HAP-1 (cell line): ENCODE data around the gene SMTNL1.
A peak's percentile ranks its signal among the peaks of the same experiment; 100 is the strongest.
"Not testable (repeated sequence)": the region's sequence is repeated elsewhere in the genome, so short reads cannot be mapped to it uniquely, and the experiment has no call there.

Experiments
- DNase-seq, 2 experiments: peaks; one replicate each; pipeline ENCODE4 v3.0.0-alpha.2; 2016 to 2020; ENCODE audit warnings: low spot score in 2 of 2
- H3K27me3 ChIP-seq: fragments of 250-450 bp; sonication (Bioruptor Pico); 2 replicates; pipeline ENCODE4 v1.5.1; 2020; ENCODE audit warnings: low read depth, mild to moderate bottlenecking, moderate library complexity
- H3K36me3 ChIP-seq: fragments of 250-450 bp; sonication (Bioruptor Pico); replicated peaks from 2 replicates; pipeline ENCODE4 v1.5.1; 2020; ENCODE audit warnings: mild to moderate bottlenecking
- H3K4me1 ChIP-seq: fragments of 250-450 bp; sonication (Bioruptor Pico); 2 replicates; pipeline ENCODE4 v1.5.1; 2020; ENCODE audit warnings: mild to moderate bottlenecking
- H3K4me3 ChIP-seq: fragments of 250-450 bp; sonication (Bioruptor Pico); 2 replicates; pipeline ENCODE4 v1.5.1; 2020; ENCODE audit warnings: mild to moderate bottlenecking, moderate library complexity
- H3K9me3 ChIP-seq: fragments of 250-450 bp; sonication (Bioruptor Pico); 2 replicates; pipeline ENCODE4 v1.5.1; 2020; ENCODE audit warnings: mild to moderate bottlenecking, moderate library complexity
- in situ Hi-C: fragments of 300-500 bp; cut with MboI; formaldehyde crosslinking; loops from 3 replicates; pipeline ENCODE4 v1.14.3; 2020; ENCODE audit warnings: low sequenced_read_pairs, inconsistent platforms, mixed read lengths

SMTNL1 gene

DNA sequence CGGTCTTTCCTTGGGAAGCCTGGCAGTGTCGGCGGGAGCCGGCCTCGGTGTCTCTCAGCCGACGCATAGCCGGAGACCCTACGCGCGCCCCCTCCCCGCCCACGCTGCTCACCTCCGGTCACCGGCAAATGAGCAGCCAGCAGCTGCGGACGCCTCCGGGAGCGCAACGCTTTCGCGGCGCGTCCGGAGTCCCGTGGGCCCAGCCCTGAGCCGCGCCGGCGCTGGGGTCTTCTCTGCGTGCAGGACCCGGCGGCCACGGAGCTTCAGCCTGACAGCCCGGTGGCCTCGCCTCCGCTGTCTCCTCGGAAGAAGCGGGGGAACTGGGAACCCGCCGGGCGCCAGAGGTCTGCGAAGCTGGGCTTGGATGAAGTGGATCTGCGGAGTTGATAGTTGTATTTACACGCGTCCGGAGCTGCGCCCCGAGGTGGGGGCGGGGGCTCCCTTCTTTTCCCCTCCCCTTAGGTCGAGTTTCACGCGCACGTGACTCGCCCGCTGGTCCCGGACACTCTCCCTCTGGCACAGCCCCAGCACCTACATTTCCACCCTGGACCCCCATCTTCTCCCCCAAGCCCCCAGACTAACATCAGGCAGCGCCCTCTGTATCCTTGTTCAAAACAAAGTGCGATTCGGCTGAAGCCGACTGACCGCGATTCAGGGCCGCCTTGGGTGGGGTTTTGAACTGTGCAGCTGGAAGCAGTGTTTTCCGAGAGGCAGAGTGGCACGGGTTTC is 21.9 kb upstream of the SMTNL1 start, which contains the start of gene SLC43A1:
Gene SLC43A1 (minus strand): TSS at position 371 of the 729 bp plus-strand sequence. CDS start 1,591 bp downstream, outside the sequence.
- peak within 1 kb of the TSS; percentile 83 for H3K4me3 ChIP-seq
- peaks cover 7% of the 10 kb centered on the region for H3K36me3 ChIP-seq
- peaks cover 10% of the 10 kb centered on the region for H3K4me1 ChIP-seq
- no peaks in the 10 kb centered on the region for H3K27me3 ChIP-seq
- no peaks in the 10 kb centered on the region for H3K9me3 ChIP-seq
- peak; percentile 72 to 81 for DNase-seq
- in situ Hi-C loops: no loop called here

DNA sequence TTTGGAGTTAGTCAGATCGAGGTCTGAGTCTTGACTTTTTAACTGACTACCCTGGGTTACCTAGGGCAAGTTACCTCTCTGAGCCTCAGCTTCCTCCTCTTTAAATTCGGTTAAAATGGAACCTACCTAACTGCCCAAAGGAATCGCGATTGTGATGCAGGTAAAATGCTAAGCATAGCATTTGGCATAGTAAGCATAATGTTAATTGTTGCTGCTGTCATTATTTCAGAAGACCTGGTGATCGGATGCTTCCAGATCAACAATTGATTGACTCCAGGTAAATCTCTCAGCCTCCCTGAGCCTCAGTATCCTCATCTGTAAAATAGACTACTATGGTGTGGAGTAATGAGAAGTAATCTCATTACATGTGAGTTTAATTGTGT is 21.3 kb upstream of the SMTNL1 start:
- H3K4me1 ChIP-seq: peaks cover 10% of the 10 kb centered on the region
- H3K27me3 ChIP-seq: no peaks in the 10 kb centered on the region
- DNase-seq: no peak
- peaks cover 7% of the 10 kb centered on the region for H3K36me3 ChIP-seq
- in situ Hi-C loops: no loop called here
- peak overlapping the region; percentile 83 for H3K4me3 ChIP-seq
- H3K9me3 ChIP-seq: no peaks in the 10 kb centered on the region

- in situ Hi-C loops: no loop called here
- no peak overlapping the region for H3K4me3 ChIP-seq
Observed at GRCh38 chr11:57521116-57521515, 16.3 kb upstream of the SMTNL1 start.

DNA sequence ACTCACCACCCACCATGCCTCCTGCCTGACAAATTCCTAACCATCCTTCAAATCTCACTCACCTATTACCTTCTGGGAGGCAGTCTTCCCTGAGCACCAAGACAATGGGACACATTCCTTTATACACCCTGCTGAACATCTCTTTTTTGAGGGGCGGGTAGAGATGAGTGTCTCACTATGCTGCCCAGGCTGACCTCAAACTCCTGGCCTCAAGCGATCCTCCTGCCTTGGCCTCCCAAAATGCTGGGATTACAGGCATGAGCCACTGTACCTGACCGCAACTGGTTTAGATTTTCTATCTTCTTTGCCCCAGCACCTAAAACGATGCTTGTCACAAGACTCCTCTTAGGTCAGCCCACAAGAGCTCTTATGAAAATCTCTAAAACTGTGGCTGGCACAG is 14.0 kb upstream of the SMTNL1 start:
- peaks cover 4% of the 10 kb centered on the region; the same call in 1 of the 2 replicates for H3K4me1 ChIP-seq

More at GRCh38 chr11:57521116-57521515, 16.3 kb upstream of the SMTNL1 start:
- peaks cover 2% of the 10 kb centered on the region for H3K4me1 ChIP-seq
- no peak for DNase-seq
- H3K36me3 ChIP-seq: no peaks in the 10 kb centered on the region
- H3K9me3 ChIP-seq: no peaks in the 10 kb centered on the region
- H3K27me3 ChIP-seq: no peaks in the 10 kb centered on the region

GRCh38 chr11:57527056-57527631 is 10.3 kb upstream of the SMTNL1 start:
- peak; percentile 36 to 87 for DNase-seq
- Histone ChIP-seq H3K4me3 (no peak overlapping the region), H3K9me3 (no peaks in the 10 kb centered on the region), H3K4me1 (peaks cover 10% of the 10 kb centered on the region), H3K27me3 (no peaks in the 10 kb centered on the region), H3K36me3 (peaks cover 22% of the 10 kb centered on the region)
- in situ Hi-C loops: no loop called here

More for the DNA sequence above, 14.0 kb upstream of the SMTNL1 start:
- Histone ChIP-seq H3K9me3 (no peaks in the 10 kb centered on the region), H3K27me3 (no peaks in the 10 kb centered on the region), H3K36me3 (peaks cover 9% of the 10 kb centered on the region), H3K4me3 (no peak overlapping the region)
- DNase-seq: no peak
- in situ Hi-C loops: no loop called here

- in situ Hi-C loops: no loop called here
- Histone ChIP-seq H3K4me3 (no peak overlapping the region), H3K9me3 (no peaks in the 10 kb centered on the region), H3K27me3 (no peaks in the 10 kb centered on the region), H3K36me3 (peaks cover 22% of the 10 kb centered on the region), H3K4me1 (peaks cover 10% of the 10 kb centered on the region)
- DNase-seq: no peak
Observed at GRCh38 chr11:57529012-57529411, 8.4 kb upstream of the SMTNL1 start.

DNA sequence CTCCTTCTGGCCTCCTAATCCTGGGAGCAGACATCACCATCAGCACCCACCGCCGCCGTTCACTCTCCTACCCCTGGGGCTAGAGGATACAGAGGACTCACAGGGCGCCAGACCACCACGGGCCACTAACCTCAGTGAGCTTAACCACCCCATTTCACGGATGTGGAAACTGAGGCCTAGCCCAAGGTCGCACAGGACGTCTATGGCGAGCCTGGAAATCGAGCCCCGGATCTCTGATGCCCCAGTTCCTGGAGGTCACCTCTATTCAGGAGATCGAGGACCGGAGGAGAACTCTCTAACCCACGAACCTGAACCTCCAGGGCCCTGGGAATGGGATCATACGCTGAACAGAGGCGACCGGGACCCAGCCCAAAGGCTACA is 7.2 kb upstream of the SMTNL1 start:
- Histone ChIP-seq H3K27me3 (no peaks in the 10 kb centered on the region), H3K4me3 (peak overlapping the region; percentile 89), H3K36me3 (peaks cover 22% of the 10 kb centered on the region), H3K9me3 (no peaks in the 10 kb centered on the region), H3K4me1 (peaks cover 10% of the 10 kb centered on the region)
- DNase-seq: peak in 1 of 2 experiments; percentile 17
- in situ Hi-C loops: no loop called here

- Histone ChIP-seq H3K9me3 (no peaks in the 10 kb centered on the region), H3K27me3 (no peaks in the 10 kb centered on the region), H3K4me1 (peaks cover 10% of the 10 kb centered on the region), H3K4me3 (peak within 1 kb of the TSS; percentile 89), H3K36me3 (peaks cover 22% of the 10 kb centered on the region)
- in situ Hi-C loops: no loop called here
- peak; percentile 96 to 97 for DNase-seq
Observed at GRCh38 chr11:57530596-57531507, 6.5 kb upstream of the SMTNL1 start, which contains the start of gene TIMM10. Gene TIMM10, minus strand, starts transcription at chr11:57530754. Its CDS starts 565 bp downstream, at chr11:57530189.

DNA sequence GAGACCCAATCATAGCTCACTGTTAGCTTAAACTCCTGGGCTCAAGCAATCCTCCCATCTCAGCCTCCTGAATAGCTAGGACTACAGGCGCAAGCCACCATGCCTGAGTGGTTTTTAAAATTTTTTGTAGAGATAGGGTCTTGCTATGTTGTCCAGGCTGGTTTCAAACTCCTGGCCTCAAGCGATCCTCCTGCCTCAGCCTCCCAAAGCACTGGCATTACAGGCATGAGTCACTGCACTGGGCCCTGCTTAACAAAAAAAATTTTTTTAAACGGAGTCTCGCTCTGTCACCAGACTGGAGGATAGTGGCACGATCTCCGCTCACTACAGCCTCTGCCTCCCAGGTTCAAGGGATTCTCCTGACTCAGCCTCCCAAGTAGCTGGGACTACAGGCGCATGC is 2.9 kb upstream of the SMTNL1 start:
- in situ Hi-C loops, H3K4me1 ChIP-seq, H3K36me3 ChIP-seq, H3K9me3 ChIP-seq, DNase-seq, H3K4me3 ChIP-seq, H3K27me3 ChIP-seq: not testable (repeated sequence)

- no peak for DNase-seq
- peaks cover 3% of the 10 kb centered on the region; the same call in 1 of the 2 replicates for H3K27me3 ChIP-seq
- no peak overlapping the region for H3K4me3 ChIP-seq
- in situ Hi-C loops: no loop called here
- H3K36me3 ChIP-seq: no peaks in the 10 kb centered on the region
- no peaks in the 10 kb centered on the region; the same call in 1 of the 2 replicates for H3K9me3 ChIP-seq
- H3K4me1 ChIP-seq: no peaks in the 10 kb centered on the region
Observed at GRCh38 chr11:57539342-57539741, 1.9 kb downstream of the SMTNL1 start.

DNA sequence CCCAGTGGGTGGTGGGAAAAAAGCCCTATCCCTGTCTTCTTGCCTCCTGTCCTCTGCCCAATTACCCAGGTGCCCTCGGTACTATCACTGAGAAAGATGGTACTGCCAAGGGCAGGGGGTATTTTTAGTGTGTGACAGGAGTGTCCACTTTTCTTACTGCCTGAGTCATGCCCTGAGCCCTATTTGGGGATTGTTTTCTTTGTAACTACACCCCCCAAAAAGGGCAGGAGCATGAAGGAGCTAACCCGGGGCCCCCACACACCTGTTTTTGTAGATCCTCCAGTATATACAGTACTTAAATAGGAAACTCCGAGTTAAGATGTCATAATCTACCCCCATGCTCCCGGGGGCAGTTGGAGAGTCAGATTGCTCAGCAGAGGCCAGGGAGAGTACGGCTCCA is 3.8 kb downstream of the SMTNL1 start:
- in situ Hi-C loops: no loop called here

DNA sequence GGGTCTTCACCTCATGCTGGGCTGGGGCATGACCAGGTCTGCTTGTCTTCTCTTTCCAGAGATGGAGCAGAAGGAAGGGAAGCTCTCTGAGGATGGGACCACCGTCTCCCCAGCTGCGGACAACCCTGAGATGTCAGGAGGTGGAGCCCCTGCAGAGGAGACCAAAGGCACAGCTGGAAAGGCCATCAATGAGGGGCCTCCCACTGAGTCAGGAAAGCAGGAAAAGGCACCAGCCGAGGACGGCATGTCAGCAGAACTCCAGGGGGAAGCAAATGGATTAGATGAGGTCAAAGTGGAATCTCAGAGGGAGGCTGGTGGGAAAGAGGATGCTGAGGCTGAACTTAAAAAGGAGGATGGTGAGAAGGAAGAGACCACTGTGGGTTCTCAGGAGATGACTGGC is 5.2 kb downstream of the SMTNL1 start:
- DNase-seq: no peak
- Histone ChIP-seq H3K4me1 (no peaks in the 10 kb centered on the region), H3K9me3 (no peaks in the 10 kb centered on the region), H3K4me3 (no peak overlapping the region), H3K27me3 (no peaks in the 10 kb centered on the region), H3K36me3 (no peaks in the 10 kb centered on the region)
- in situ Hi-C loops: no loop called here

More for the DNA sequence above, 3.8 kb downstream of the SMTNL1 start:
- Histone ChIP-seq H3K4me1 (no peaks in the 10 kb centered on the region), H3K36me3 (no peaks in the 10 kb centered on the region), H3K27me3 (peaks cover 1% of the 10 kb centered on the region; the same call in 1 of the 2 replicates), H3K4me3 (no peak overlapping the region), H3K9me3 (no peaks in the 10 kb centered on the region; the same call in 1 of the 2 replicates)
- DNase-seq: no peak

GRCh38 chr11:57543593-57543992 is 6.2 kb downstream of the SMTNL1 start:
- Histone ChIP-seq H3K4me3 (no peak overlapping the region), H3K4me1 (no peaks in the 10 kb centered on the region), H3K36me3 (no peaks in the 10 kb centered on the region), H3K9me3 (no peaks in the 10 kb centered on the region), H3K27me3 (no peaks in the 10 kb centered on the region)
- in situ Hi-C loops: no loop called here
- DNase-seq: no peak
